ENCODE data around the gene GALNT13. TPM values are rescaled to one million over a fixed set of nuclear protein-coding genes. Genes with fewer than 3 reads are reported as not detected.
A peak's percentile ranks its signal among the peaks of the same experiment; 100 is the strongest.

The GALNT13 gene
- total and polyA plus RNA-seq, 2 of the 13 experiments (the other 11 are each of a cell fraction or from before 2014, with no cell fraction given) = 1.3 to 5.0 TPM

DNA sequence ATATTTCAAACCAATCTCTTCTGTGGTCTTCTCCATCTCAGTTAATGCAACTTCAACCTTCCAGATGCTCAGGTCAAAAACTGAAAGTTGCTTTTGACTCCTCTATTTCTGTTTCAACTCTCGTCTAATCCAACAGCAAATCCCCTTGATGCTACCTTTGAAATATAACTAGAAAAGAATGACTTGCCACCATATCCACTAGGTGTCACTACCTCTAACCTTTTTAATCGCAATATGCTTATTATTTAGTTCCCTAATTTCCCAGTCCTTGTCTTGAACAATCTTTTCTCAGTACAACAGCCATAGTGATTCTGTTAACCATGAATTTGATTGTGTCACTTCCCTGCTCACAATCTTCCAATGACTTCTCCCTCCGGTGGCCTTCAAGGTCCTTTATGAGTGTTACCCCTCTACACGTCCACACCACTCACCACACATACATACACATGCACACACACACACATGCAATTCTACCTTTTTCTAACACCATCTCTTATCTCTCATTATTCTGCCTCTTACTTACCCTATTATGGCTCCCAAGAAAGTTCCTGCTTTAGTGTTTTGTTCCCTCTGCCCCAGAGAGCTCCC, 581.3 kb downstream of the GALNT13 start:
- DNase-seq (ENCODE audit: low spot score) (no peak), FAIRE-seq (no peak), ATAC-seq (no peak)
- Histone ChIP-seq H3K9me3 (ENCODE audit: low read length) (no peaks in the 10 kb centered on the region; the same call in 1 of the 2 replicates), H3K4me1 (ENCODE audit: insufficient read depth, low read length) (peaks cover 45% of the 10 kb centered on the region), H3K36me3 (replicated peaks in 1 of 2; ENCODE audit: control insufficient read depth in 1 of 2, insufficient read depth in 2 of 2, low read length in 2 of 2) (no peaks in the 10 kb centered on the region), H3K27ac (ENCODE audit: extremely low read length, insufficient read depth, low read length) (no peak overlapping the region), H3K4me2 (ENCODE audit: low read depth, low read length) (no peak overlapping the region), H3K79me2 (ENCODE audit: insufficient read depth, low read length) (no peaks in the 10 kb centered on the region), H3K9ac (ENCODE audit: insufficient read depth, low read depth, low read length) (no peak overlapping the region), H4K20me1 (ENCODE audit: insufficient read depth, low read length) (no peaks in the 10 kb centered on the region), H3K4me3 (replicated peaks in 1 of 3; ENCODE audit: insufficient read depth in 1 of 3, low read depth in 2 of 3, low read length in 3 of 3) (no peak overlapping the region), H3K27me3 (ENCODE audit: control insufficient read depth in 1 of 2, insufficient read depth in 2 of 2, low read length in 2 of 2) (no peaks in the 10 kb centered on the region), H2AFZ (ENCODE audit: low read length) (no peak overlapping the region)
- ChIA-PET CTCF (ENCODE audit: low intra/inter-chr PET ratio, low total read pairs) (no interaction called here), POLR2A (no interaction called here)
- no TSS peak for BruUV-seq (replicated peaks)
- TF ChIP-seq, protein P1, sequence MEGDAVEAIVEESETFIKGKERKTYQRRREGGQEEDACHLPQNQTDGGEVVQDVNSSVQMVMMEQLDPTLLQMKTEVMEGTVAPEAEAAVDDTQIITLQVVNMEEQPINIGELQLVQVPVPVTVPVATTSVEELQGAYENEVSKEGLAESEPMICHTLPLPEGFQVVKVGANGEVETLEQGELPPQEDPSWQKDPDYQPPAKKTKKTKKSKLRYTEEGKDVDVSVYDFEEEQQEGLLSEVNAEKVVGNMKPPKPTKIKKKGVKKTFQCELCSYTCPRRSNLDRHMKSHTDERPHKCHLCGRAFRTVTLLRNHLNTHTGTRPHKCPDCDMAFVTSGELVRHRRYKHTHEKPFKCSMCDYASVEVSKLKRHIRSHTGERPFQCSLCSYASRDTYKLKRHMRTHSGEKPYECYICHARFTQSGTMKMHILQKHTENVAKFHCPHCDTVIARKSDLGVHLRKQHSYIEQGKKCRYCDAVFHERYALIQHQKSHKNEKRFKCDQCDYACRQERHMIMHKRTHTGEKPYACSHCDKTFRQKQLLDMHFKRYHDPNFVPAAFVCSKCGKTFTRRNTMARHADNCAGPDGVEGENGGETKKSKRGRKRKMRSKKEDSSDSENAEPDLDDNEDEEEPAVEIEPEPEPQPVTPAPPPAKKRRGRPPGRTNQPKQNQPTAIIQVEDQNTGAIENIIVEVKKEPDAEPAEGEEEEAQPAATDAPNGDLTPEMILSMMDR (CRISPR knock-in tag; IDR thresholded peaks at IDR 0.05) = peak; percentile 52
- TF ChIP-seq STAG1 (CRISPR knock-in tag; IDR thresholded peaks at IDR 0.05) = peak; percentile 57
- peak; percentile 37; the same call in 1 of the 2 replicates for TF ChIP-seq ZMYM4 (CRISPR knock-in tag; IDR thresholded peaks at IDR 0.05)
- TF ChIP-seq PCBP2 (optimal IDR thresholded peaks at IDR 0.05; ENCODE audit: low read depth, low read length, poor library complexity, severe bottlenecking) = no peak
- in situ Hi-C loops (cut with HindIII; ENCODE audit: extremely low pct_ligation_motif_present, low pct_unique_long_range_greater_than_20kb) (no loop called here), intact Hi-C loops (cut with micrococcal nuclease; ENCODE audit: unreplicated experiment) (no loop called here)
- WGBS (ENCODE audit: low lambda C conversion rate) = 96% methylated on average over 4 of the region's 4 CpGs

DNA sequence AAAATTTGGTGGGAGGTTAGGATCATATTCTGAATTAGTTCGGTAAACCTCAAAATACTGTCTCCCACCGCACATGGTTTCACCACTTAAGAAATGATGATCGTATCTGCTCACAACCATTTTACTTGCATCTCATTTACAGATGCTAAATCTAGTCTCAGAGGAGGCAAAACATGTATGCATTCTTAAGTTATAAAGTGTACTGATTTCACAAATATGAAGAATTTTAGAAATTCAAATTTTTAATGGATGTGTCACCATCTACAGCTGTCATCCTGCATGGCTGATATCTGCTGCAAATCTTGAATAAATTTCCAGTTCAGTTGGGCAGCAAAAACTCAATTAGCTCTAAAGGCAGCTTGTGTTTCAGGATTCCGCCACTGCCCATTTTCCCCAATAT, 583.4 kb downstream of the GALNT13 start:
- intact Hi-C loops (cut with micrococcal nuclease; ENCODE audit: unreplicated experiment) (no loop called here), in situ Hi-C loops (cut with HindIII; ENCODE audit: extremely low pct_ligation_motif_present, low pct_unique_long_range_greater_than_20kb) (no loop called here)
- WGBS (ENCODE audit: low lambda C conversion rate) = 97% methylated on average over 4 of the region's 4 CpGs
- Histone ChIP-seq H3K4me2 (ENCODE audit: low read depth, low read length) (no peak overlapping the region), H3K27me3 (ENCODE audit: control insufficient read depth in 1 of 2, insufficient read depth in 2 of 2, low read length in 2 of 2) (no peaks in the 10 kb centered on the region), H3K4me3 (replicated peaks in 1 of 3; ENCODE audit: insufficient read depth in 1 of 3, low read depth in 2 of 3, low read length in 3 of 3) (no peak overlapping the region), H4K20me1 (ENCODE audit: insufficient read depth, low read length) (no peaks in the 10 kb centered on the region), H3K79me2 (ENCODE audit: insufficient read depth, low read length) (no peaks in the 10 kb centered on the region), H3K36me3 (replicated peaks in 1 of 2; ENCODE audit: control insufficient read depth in 1 of 2, insufficient read depth in 2 of 2, low read length in 2 of 2) (no peaks in the 10 kb centered on the region), H3K9ac (ENCODE audit: insufficient read depth, low read depth, low read length) (no peak overlapping the region), H3K4me1 (ENCODE audit: insufficient read depth, low read length) (peaks cover 24% of the 10 kb centered on the region), H2AFZ (ENCODE audit: low read length) (no peak overlapping the region), H3K9me3 (ENCODE audit: low read length) (no peaks in the 10 kb centered on the region; the same call in 1 of the 2 replicates), H3K27ac (ENCODE audit: extremely low read length, insufficient read depth, low read length) (no peak overlapping the region)
- no peak for DNase-seq (ENCODE audit: low spot score)
- ChIA-PET CTCF (ENCODE audit: low intra/inter-chr PET ratio, low total read pairs) (no interaction called here), POLR2A (no interaction called here)
- ATAC-seq = no peak
- no peak for FAIRE-seq
- no TSS peak for BruUV-seq (replicated peaks)
- TF ChIP-seq, protein P2, sequence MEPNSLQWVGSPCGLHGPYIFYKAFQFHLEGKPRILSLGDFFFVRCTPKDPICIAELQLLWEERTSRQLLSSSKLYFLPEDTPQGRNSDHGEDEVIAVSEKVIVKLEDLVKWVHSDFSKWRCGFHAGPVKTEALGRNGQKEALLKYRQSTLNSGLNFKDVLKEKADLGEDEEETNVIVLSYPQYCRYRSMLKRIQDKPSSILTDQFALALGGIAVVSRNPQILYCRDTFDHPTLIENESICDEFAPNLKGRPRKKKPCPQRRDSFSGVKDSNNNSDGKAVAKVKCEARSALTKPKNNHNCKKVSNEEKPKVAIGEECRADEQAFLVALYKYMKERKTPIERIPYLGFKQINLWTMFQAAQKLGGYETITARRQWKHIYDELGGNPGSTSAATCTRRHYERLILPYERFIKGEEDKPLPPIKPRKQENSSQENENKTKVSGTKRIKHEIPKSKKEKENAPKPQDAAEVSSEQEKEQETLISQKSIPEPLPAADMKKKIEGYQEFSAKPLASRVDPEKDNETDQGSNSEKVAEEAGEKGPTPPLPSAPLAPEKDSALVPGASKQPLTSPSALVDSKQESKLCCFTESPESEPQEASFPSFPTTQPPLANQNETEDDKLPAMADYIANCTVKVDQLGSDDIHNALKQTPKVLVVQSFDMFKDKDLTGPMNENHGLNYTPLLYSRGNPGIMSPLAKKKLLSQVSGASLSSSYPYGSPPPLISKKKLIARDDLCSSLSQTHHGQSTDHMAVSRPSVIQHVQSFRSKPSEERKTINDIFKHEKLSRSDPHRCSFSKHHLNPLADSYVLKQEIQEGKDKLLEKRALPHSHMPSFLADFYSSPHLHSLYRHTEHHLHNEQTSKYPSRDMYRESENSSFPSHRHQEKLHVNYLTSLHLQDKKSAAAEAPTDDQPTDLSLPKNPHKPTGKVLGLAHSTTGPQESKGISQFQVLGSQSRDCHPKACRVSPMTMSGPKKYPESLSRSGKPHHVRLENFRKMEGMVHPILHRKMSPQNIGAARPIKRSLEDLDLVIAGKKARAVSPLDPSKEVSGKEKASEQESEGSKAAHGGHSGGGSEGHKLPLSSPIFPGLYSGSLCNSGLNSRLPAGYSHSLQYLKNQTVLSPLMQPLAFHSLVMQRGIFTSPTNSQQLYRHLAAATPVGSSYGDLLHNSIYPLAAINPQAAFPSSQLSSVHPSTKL (CRISPR knock-in tag; IDR thresholded peaks at IDR 0.05) = no peak
- TF ChIP-seq, protein P3, sequence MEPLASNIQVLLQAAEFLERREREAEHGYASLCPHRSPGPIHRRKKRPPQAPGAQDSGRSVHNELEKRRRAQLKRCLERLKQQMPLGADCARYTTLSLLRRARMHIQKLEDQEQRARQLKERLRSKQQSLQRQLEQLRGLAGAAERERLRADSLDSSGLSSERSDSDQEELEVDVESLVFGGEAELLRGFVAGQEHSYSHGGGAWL (CRISPR knock-in tag; IDR thresholded peaks at IDR 0.05) = no peak
- TF ChIP-seq, protein P4, sequence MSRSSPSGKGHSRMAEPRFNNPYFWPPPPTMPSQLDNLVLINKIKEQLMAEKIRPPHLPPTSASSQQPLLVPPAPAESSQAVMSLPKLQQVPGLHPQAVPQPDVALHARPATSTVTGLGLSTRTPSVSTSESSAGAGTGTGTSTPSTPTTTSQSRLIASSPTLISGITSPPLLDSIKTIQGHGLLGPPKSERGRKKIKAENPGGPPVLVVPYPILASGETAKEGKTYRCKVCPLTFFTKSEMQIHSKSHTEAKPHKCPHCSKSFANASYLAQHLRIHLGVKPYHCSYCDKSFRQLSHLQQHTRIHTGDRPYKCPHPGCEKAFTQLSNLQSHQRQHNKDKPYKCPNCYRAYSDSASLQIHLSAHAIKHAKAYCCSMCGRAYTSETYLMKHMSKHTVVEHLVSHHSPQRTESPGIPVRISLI (CRISPR knock-in tag; IDR thresholded peaks at IDR 0.05; ENCODE audit: borderline replicate concordance) = no peak
- TF ChIP-seq ZNF672 (CRISPR knock-in tag; IDR thresholded peaks at IDR 0.05) (no peak), ZC3H13 (CRISPR knock-in tag; IDR thresholded peaks at IDR 0.05) (no peak), ZNF235 (CRISPR knock-in tag; IDR thresholded peaks at IDR 0.05; ENCODE audit: borderline replicate concordance) (no peak)
